Pancreas (tissue), 10 donors: Measurements from ENCODE around the gene UBA1. TPM values are rescaled to one million over a fixed set of nuclear protein-coding genes. Genes with fewer than 3 reads are reported as not detected.

Experiments used
- ATAC-seq, 4 donors: fragments of 200-7000 bp; cut with Tn5 transposase; one replicate each; pipeline versions ENCODE4 v1.8.0 to v1.9.1; 2020; ENCODE audit warnings: mild to moderate bottlenecking in 4 of 4, moderate library complexity in 4 of 4
- DNase-seq, 6 donors: peaks; one replicate each; pipeline ENCODE4 v3.0.0-alpha.2; 2020
- FAIRE-seq: peaks from 2 replicates; lab custom pipeline; 2012; peaks lifted over from hg19 to GRCh38; lab: Jason Lieb, UNC
- H3K27ac ChIP-seq, 4 donors: fragments of 200-600 bp; sonication (generic); 1 replicate in 3 of 4; 2 replicates in 1 of 4; pipeline versions ENCODE4 v1.5.0 to v1.8.0; 2020
- H3K27me3 ChIP-seq, 4 donors: fragments of 200-600 bp; one replicate each; pipeline ENCODE4 v1.8.0; 2021
- H3K36me3 ChIP-seq, 3 donors: fragments of 200-600 bp; sonication (generic) in 1 of 3; one replicate each; pipeline versions ENCODE4 v1.5.0 to v1.8.0; 2020 to 2021
- H3K4me1 ChIP-seq, 3 donors: fragments of 200-600 bp; one replicate each; pipeline ENCODE4 v1.8.0; 2021
- H3K4me3 ChIP-seq, 4 donors: fragments of 200-600 bp; sonication (generic) in 2 of 4; one replicate each; pipeline versions ENCODE4 v1.5.0 to v1.8.0; 2020 to 2021
- H3K9me3 ChIP-seq, 4 donors: fragments of 200-600 bp; one replicate each; pipeline ENCODE4 v1.8.0; 2021
- CTCF ChIP-seq, 4 donors: fragments of 200-600 bp; sonication (generic) in 3 of 4; IDR thresholded peaks; one replicate each; pipeline versions ENCODE4 v1.5.0 to v1.8.0; 2021; ENCODE audit warnings: antibody characterized with exemption in 4 of 4
- WGBS, 2 donors: extraction: QIAGEN DNeasy Blood & Tissue Kit; methylation state at CpG; one replicate each; pipeline ENCODE4 v1.1.7; 2013; 5-methylcytosine and 5-hydroxymethylcytosine counted together
- intact Hi-C, 3 donors: fragments of 100-400 bp; cut with DNase I; formaldehyde crosslinking; loops; one replicate each; pipeline versions ENCODE4 v1.11.1 to v1.14.2; 2022
- polyA plus RNA-seq, 2 donors: library from polyadenylated mRNA; stranded (reverse); fragments of 200-250 nt; gene quantifications; one replicate each; pipeline ENCODE4 v1.2.3, GENCODE V29; 2013
- total RNA-seq, 6 donors: library from RNA; stranded (reverse); fragmentation: NEBNext Ultra II Directional in 4 of 6; extraction: Animal tissue kit (Norgen Biotek cat#: 25700) in 4 of 6; gene quantifications; one replicate each; pipeline versions ENCODE4 v1.2.1 to v1.2.4, GENCODE V29; 2021 to 2023
- donor health status: healthy with polysubstance abuse.
- donor health status: DM: no; HTN: no; CAD: no; lungs with moderate emphysema.
- donor health status: DM: no; HTN: no; CAD: no.
- donor health status: control.
- donor health status: control.
- donor health status: Bipolar disorder and iron deficiency.
- donor health status: DM: yes; HTN: yes; CAD: no.
- donor health status: DM: no; HTN: no; CAD: no.
- donor health status: DM: no; HTN: no; CAD: no.
- donor health status: DM: yes; HTN: yes; CAD: no.

Gene UBA1
- total and polyA plus RNA-seq, 8 donors, result 49.0 to 117 (median 64.3) TPM

- DNase-seq (no peak), ATAC-seq (no peak), FAIRE-seq (no peak)
- no peaks in the 10 kb centered on the region for H3K36me3 ChIP-seq
- peaks cover 0 to 10% (median 0%) of the 10 kb centered on the region in 4 donors for H3K27me3 ChIP-seq
- intact Hi-C loops, result no loop called here
- no peak for TF ChIP-seq CTCF (IDR thresholded peaks at IDR 0.05)
- no peaks in the 10 kb centered on the region for H3K4me1 ChIP-seq
- peak overlapping the region; percentile 90 to 97 (median 96) for H3K27ac ChIP-seq
- H3K9me3 ChIP-seq, result no peaks in the 10 kb centered on the region
- 56 to 70% methylated on average over 8 of the region's 8 CpGs for WGBS, 2 donors
- H3K4me3 ChIP-seq, result peak overlapping the region in 3 of 4 donors; percentile 39 to 54 (median 46)
Measured at GRCh38 chrX:47232197-47232802, 38.7 kb downstream of the UBA1 start.

GRCh38 chrX:47232803-47233332 lies 39.2 kb downstream of the UBA1 start, which contains the start of gene USP11:
USP11 (plus strand) TSS chrX:47233009; CDS start chrX:47233044, 35 bp downstream.
- Histone ChIP-seq H3K4me3 (peak within 1 kb of the TSS; percentile 10 to 54 (median 42)), H3K4me1 (no peaks in the 10 kb centered on the region), H3K27me3 (peaks cover 0 to 10% (median 0%) of the 10 kb centered on the region in 4 donors), H3K9me3 (no peaks in the 10 kb centered on the region), H3K27ac (peak within 1 kb of the TSS; percentile 90 to 97 (median 96)), H3K36me3 (no peaks in the 10 kb centered on the region)
- ATAC-seq (peak; percentile 15 to 29 (median 24)), DNase-seq (peak in 3 of 6 donors; percentile 34 to 66 (median 46)), FAIRE-seq (no peak)
- intact Hi-C loops, result no loop called here
- no peak for TF ChIP-seq CTCF (IDR thresholded peaks at IDR 0.05)
- 1 to 22% methylated on average over 46 of the region's 46 CpGs for WGBS, 2 donors

- H3K4me1 ChIP-seq, result no peaks in the 10 kb centered on the region
- intact Hi-C loops, result no loop called here
- no peaks in the 10 kb centered on the region for H3K9me3 ChIP-seq
- peaks cover 0 to 10% (median 0%) of the 10 kb centered on the region in 4 donors for H3K27me3 ChIP-seq
- peak overlapping the region; percentile 90 to 97 (median 96) for H3K27ac ChIP-seq
- no peak for TF ChIP-seq CTCF (IDR thresholded peaks at IDR 0.05)
- ATAC-seq (peak; percentile 87 to 95 (median 94)), DNase-seq (peak; percentile 86 to 95 (median 94)), FAIRE-seq (peak; percentile 54)
- H3K36me3 ChIP-seq, result no peaks in the 10 kb centered on the region
- H3K4me3 ChIP-seq, result peak overlapping the region; percentile 10 to 54 (median 42)
- 0 to 21% methylated on average over 48 of the region's 51 CpGs for WGBS, 2 donors
Measured at GRCh38 chrX:47233333-47234113, 39.9 kb downstream of the UBA1 start.

GRCh38 chrX:47234583-47234982 lies 41.0 kb downstream of the UBA1 start:
- WGBS, 2 donors, result 46 to 57% methylated on average over 3 of the region's 3 CpGs
- Histone ChIP-seq H3K9me3 (no peaks in the 10 kb centered on the region), H3K4me1 (no peaks in the 10 kb centered on the region), H3K4me3 (peak overlapping the region in 2 of 4 donors; percentile 46 to 54), H3K27ac (peak overlapping the region in 1 of 4 donors; percentile 95), H3K36me3 (no peaks in the 10 kb centered on the region), H3K27me3 (peaks cover 0 to 10% (median 0%) of the 10 kb centered on the region in 4 donors)
- DNase-seq (no peak), FAIRE-seq (peak; percentile 73), ATAC-seq (no peak)
- intact Hi-C loops, result no loop called here
- TF ChIP-seq CTCF (IDR thresholded peaks at IDR 0.05), result no peak
